Left colon (tissue), 2 donors: ENCODE data around the gene ACCS. TPM values are rescaled to one million over a fixed set of nuclear protein-coding genes. Genes with fewer than 3 reads are reported as not detected.

Source experiments
- ATAC-seq: fragments of 200-7000 bp; cut with Tn5 transposase; one replicate; pipeline ENCODE4 v1.9.1; 2020; ENCODE audit warnings: mild to moderate bottlenecking, moderate library complexity
- DNase-seq, 2 donors: peaks; one replicate each; pipeline ENCODE4 v3.0.0-alpha.2; 2020
- intact Hi-C, 2 donors: fragments of 100-400 bp; cut with DNase I in 1 of 2; cut with micrococcal nuclease in 1 of 2; formaldehyde crosslinking; loops; one replicate each; pipeline versions ENCODE4 v1.11.2 to v1.14.0; 2022; cut with DNase I, micrococcal nuclease
- total RNA-seq, 2 donors: library from RNA; stranded (reverse); fragmentation: NEBNext Ultra II Directional; extraction: Animal tissue kit (Norgen Biotek cat#: 25700); gene quantifications; one replicate each; pipeline ENCODE4 v1.2.1, GENCODE V29; 2021
- donor health status: DM: no; HTN: no; CAD: no.
- donor health status: DM: yes; HTN: yes; CAD: no.

ACCS gene
- total RNA-seq, 2 donors from 2014 or later: 17.5 to 28.6 TPM

GRCh38 chr11:44113018-44113417, 46.9 kb downstream of the ACCS start:
- ATAC-seq: no peak
- intact Hi-C loops: no loop called here

GRCh38 chr11:44113572-44113971, 47.5 kb downstream of the ACCS start:
- intact Hi-C loops: no loop called here
- ATAC-seq (no peak), DNase-seq (no peak)

More at GRCh38 chr11:44113018-44113417, 46.9 kb downstream of the ACCS start:
- DNase-seq: no peak

GRCh38 chr11:44116234-44116830, 50.3 kb downstream of the ACCS start:
- intact Hi-C loops: no loop called here
- DNase-seq (no peak), ATAC-seq (no peak)

GRCh38 chr11:44120169-44120568, 54.1 kb downstream of the ACCS start:
- DNase-seq (no peak), ATAC-seq (peak; percentile 50)
- intact Hi-C loops: no loop called here

- no peak for DNase-seq
- ATAC-seq: no peak
- intact Hi-C loops: no loop called here
Observed at GRCh38 chr11:44125598-44125997, 59.5 kb downstream of the ACCS start.

- intact Hi-C loops: no loop called here
- DNase-seq (no peak), ATAC-seq (no peak)
Observed at GRCh38 chr11:44126304-44126703, 60.2 kb downstream of the ACCS start.

GRCh38 chr11:44127130-44127529, 61.1 kb downstream of the ACCS start:
- no peak for ATAC-seq
- intact Hi-C loops: no loop called here

GRCh38 chr11:44128729-44129128, 62.7 kb downstream of the ACCS start:
- intact Hi-C loops: no loop called here
- peak; percentile 45 for ATAC-seq
- DNase-seq: no peak

More at GRCh38 chr11:44127130-44127529, 61.1 kb downstream of the ACCS start:
- no peak for DNase-seq

GRCh38 chr11:44130751-44131150, 64.7 kb downstream of the ACCS start:
- intact Hi-C loops: no loop called here
- no peak for ATAC-seq

GRCh38 chr11:44133335-44133946, 67.4 kb downstream of the ACCS start:
- intact Hi-C loops: no loop called here
- no peak for DNase-seq
- ATAC-seq: peak; percentile 65

More at GRCh38 chr11:44130751-44131150, 64.7 kb downstream of the ACCS start:
- DNase-seq: no peak

Other genes with a start within 250 kb of the ACCS start
- 10 to 100 TPM; 22.7 to 29.9 TPM for gene ALKBH3, start 185.4 kb upstream of the ACCS start, total RNA-seq
- gene C11orf96, start 123.6 kb upstream of the ACCS start, total RNA-seq: 10 to 100 TPM; 19.0 to 22.0 TPM
- gene ACCSL, start 18.3 kb upstream of the ACCS start, total RNA-seq: not detected
- 10 to 100 TPM; 48.5 to 63.9 TPM for gene EXT2, start 29.4 kb downstream of the ACCS start, total RNA-seq
- not detected for gene ALX4, start 243.9 kb downstream of the ACCS start, total RNA-seq